Neural cell (in vitro differentiated cells): Measurements from ENCODE around the gene C17orf113.

Experiments
- EP300 ChIP-seq: fragments of 450-650 bp; conservative IDR thresholded peaks from 2 replicates; pipeline ENCODE4 v1.6.1; 2014; ENCODE audit warnings: antibody characterized with exemption, mild to moderate bottlenecking, moderate library complexity; ENCODE audit not compliant: poor library complexity, severe bottlenecking
- EZH2 ChIP-seq: fragments of 200-600, 300-800 bp; shearing (Covaris generic), sonication (generic); IDR thresholded peaks from 2 replicates; pipeline ENCODE4 v1.6.1; 2014; ENCODE audit warnings: antibody characterized with exemption, low read length, borderline replicate concordance, mild to moderate bottlenecking; ENCODE audit not compliant: insufficient read depth, poor library complexity, severe bottlenecking
- POLR2AphosphoS5 ChIP-seq: IDR thresholded peaks from 2 replicates; pipeline ENCODE4 v1.6.1; 2012
- RAD21 ChIP-seq: fragments of 450-650 bp; conservative IDR thresholded peaks from 2 replicates; pipeline ENCODE4 v1.6.1; 2014; ENCODE audit warnings: antibody characterized with exemption, mild to moderate bottlenecking, moderate library complexity
- SMC3 ChIP-seq: fragments of 450-650 bp; conservative IDR thresholded peaks from 2 replicates; pipeline ENCODE4 v1.6.1; 2014; ENCODE audit warnings: antibody characterized with exemption, mild to moderate bottlenecking, moderate library complexity; ENCODE audit not compliant: poor library complexity
- TAF1 ChIP-seq: IDR thresholded peaks from 2 replicates; pipeline ENCODE4 v1.6.1; 2012; ENCODE audit warnings: low read depth
- TF ChIP-seq, protein P1 (sequence below): fragments of 450-650 bp; IDR thresholded peaks from 2 replicates; pipeline ENCODE4 v1.5.1; 2014; ENCODE audit warnings: antibody characterized with exemption, mild to moderate bottlenecking, moderate library complexity; ENCODE audit not compliant: poor library complexity, severe bottlenecking
- TF ChIP-seq, protein P2 (sequence below): IDR thresholded peaks from 2 replicates; pipeline ENCODE4 v1.6.1; 2012; ENCODE audit warnings: borderline replicate concordance

DNA sequence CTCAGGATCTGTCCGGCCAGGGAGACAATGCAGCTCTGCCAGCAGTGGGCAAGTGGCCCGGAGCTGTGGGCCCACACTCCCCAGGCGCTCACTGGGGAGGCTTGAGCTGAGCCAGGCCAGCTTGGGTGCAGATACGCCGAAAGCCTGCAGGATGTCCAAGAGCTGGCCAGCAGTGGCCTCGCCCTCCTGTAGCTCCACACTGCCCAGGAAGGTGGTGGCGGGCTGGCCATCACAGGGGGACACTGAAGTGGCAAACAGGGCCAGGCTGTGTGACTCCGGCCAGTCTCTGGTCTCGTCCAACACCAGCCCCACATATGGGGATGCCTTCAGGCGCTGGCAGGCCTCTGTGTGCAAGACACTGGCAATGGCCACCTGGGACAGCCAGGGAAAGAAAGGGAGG lies 9.6 kb downstream of the C17orf113 start:
- TF ChIP-seq TAF1: no peak
- TF ChIP-seq, protein P1, sequence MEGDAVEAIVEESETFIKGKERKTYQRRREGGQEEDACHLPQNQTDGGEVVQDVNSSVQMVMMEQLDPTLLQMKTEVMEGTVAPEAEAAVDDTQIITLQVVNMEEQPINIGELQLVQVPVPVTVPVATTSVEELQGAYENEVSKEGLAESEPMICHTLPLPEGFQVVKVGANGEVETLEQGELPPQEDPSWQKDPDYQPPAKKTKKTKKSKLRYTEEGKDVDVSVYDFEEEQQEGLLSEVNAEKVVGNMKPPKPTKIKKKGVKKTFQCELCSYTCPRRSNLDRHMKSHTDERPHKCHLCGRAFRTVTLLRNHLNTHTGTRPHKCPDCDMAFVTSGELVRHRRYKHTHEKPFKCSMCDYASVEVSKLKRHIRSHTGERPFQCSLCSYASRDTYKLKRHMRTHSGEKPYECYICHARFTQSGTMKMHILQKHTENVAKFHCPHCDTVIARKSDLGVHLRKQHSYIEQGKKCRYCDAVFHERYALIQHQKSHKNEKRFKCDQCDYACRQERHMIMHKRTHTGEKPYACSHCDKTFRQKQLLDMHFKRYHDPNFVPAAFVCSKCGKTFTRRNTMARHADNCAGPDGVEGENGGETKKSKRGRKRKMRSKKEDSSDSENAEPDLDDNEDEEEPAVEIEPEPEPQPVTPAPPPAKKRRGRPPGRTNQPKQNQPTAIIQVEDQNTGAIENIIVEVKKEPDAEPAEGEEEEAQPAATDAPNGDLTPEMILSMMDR: no peak
- TF ChIP-seq SMC3: no peak
- TF ChIP-seq, protein P2, sequence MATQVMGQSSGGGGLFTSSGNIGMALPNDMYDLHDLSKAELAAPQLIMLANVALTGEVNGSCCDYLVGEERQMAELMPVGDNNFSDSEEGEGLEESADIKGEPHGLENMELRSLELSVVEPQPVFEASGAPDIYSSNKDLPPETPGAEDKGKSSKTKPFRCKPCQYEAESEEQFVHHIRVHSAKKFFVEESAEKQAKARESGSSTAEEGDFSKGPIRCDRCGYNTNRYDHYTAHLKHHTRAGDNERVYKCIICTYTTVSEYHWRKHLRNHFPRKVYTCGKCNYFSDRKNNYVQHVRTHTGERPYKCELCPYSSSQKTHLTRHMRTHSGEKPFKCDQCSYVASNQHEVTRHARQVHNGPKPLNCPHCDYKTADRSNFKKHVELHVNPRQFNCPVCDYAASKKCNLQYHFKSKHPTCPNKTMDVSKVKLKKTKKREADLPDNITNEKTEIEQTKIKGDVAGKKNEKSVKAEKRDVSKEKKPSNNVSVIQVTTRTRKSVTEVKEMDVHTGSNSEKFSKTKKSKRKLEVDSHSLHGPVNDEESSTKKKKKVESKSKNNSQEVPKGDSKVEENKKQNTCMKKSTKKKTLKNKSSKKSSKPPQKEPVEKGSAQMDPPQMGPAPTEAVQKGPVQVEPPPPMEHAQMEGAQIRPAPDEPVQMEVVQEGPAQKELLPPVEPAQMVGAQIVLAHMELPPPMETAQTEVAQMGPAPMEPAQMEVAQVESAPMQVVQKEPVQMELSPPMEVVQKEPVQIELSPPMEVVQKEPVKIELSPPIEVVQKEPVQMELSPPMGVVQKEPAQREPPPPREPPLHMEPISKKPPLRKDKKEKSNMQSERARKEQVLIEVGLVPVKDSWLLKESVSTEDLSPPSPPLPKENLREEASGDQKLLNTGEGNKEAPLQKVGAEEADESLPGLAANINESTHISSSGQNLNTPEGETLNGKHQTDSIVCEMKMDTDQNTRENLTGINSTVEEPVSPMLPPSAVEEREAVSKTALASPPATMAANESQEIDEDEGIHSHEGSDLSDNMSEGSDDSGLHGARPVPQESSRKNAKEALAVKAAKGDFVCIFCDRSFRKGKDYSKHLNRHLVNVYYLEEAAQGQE: no peak
- TF ChIP-seq EZH2: no peak
- no peak for TF ChIP-seq POLR2AphosphoS5
- TF ChIP-seq EP300: no peak
- TF ChIP-seq RAD21: no peak
